GM21515 (cell line): Measurements from ENCODE around the gene PPP4R3A.
"Not testable (repeated sequence)": the region's sequence is repeated elsewhere in the genome, so short reads cannot be mapped to it uniquely, and the experiment has no call there.

ENCODE experiments used
- ATAC-seq: cut with Tn5 transposase; IDR thresholded peaks from one replicate; pipeline ENCODE4 v1.9.1; 2021; ENCODE audit not compliant: unreplicated experiment

Gene PPP4R3A

GRCh38 chr14:91410771-91411536 lies 99.2 kb downstream of the PPP4R3A start:
- no peak for ATAC-seq

DNA sequence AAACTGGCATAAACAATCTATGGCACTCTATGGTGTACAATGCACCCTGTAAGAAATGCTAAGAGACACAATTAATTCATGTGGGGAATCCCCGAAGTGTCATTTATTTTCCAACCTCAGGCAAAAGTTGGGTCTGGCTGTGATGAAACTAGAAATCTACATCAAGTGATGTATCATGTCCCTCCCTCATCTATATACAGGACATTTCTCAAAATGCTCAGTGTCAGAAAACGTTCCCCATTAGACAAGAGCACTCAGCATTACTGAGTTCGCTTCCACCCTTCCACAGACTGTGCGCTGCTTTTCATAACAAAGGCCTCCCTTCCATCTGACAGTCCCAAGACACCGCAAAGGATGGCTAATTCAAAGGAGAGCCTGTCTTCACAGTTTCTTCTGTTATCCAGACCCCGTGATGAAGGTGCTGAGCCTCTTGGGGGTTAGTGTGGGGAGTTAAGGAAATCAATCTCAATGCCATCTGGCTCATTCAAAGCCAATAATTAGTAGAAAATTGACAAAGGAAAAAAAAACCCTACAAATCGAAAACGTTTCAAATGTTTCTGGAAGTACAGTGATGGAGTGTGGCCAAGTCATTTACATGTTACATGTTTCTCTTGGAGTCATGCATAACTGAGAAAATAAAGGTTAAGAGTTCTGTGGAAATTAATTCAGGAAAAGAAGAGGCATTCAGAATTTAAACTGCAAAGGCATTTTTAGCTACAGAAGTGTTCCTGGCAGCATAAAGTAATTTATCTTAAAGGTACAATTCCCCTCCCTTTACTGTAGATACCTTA lies 100.0 kb downstream of the PPP4R3A start:
- no peak for ATAC-seq

DNA sequence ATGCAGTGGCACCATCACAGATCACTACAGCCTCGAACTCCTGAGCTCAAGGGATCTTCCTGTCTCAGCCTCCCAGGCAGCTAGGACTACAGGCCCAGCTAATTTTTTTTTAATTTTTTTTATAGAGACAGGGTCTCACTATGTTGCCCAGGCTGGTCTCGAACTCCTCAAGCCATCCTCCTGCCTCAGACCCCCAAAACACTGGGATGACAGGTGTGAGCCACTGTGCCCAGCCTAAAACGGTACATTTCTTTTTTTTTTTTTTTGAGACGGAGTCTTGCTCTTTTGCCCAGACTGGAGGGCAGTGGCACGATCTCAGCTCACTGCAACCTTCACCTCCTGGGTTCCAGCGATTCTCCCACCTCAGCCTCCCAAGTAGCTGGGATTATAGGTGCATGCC lies 100.9 kb downstream of the PPP4R3A start:
- ATAC-seq: not testable (repeated sequence)
